Activated CD4-positive, alpha-beta memory T cell treated with anti-CD3 and anti-CD28 coated beads for 36 hours (primary cell): Measurements from ENCODE around the gene SC5D. TPM values are rescaled to one million over a fixed set of nuclear protein-coding genes. Genes with fewer than 3 reads are reported as not detected.

Experiments used
- CTCF ChIA-PET: fragments of 350-600 bp; sonication (Branson Sonifier 250); formaldehyde crosslinking; loops from one replicate; lab custom pipeline; 2021; ENCODE audit warnings: antibody characterized with exemption, inconsistent platforms; lab: Charles Lee
- POLR2A ChIA-PET: fragments of 350-600 bp; sonication (Branson Sonifier 250); formaldehyde crosslinking; loops from one replicate; lab custom pipeline; 2021; ENCODE audit warnings: antibody characterized with exemption; lab: Charles Lee
- DNase-seq: peaks from one replicate; pipeline ENCODE4 v3.0.0-alpha.2; 2020
- H3K27ac Mint-ChIP-seq: one replicate; pipeline ENCODE4 v1.8.0; 2021; ENCODE audit warnings: mixed read lengths
- H3K27me3 Mint-ChIP-seq: one replicate; pipeline ENCODE4 v1.8.0; 2021; ENCODE audit warnings: mixed read lengths
- H3K36me3 Mint-ChIP-seq: one replicate; pipeline ENCODE4 v1.8.0; 2021; ENCODE audit warnings: mixed read lengths
- H3K4me1 Mint-ChIP-seq: one replicate; pipeline ENCODE4 v1.8.0; 2021; ENCODE audit warnings: low read depth, mixed read lengths
- H3K4me3 Mint-ChIP-seq: one replicate; pipeline ENCODE4 v1.8.0; 2021; ENCODE audit warnings: mild to moderate bottlenecking, mixed read lengths
- H3K9me3 Mint-ChIP-seq: one replicate; pipeline ENCODE4 v1.8.0; 2021; ENCODE audit warnings: mixed read lengths
- intact Hi-C: fragments of 100-400 bp; cut with micrococcal nuclease; formaldehyde crosslinking; loops from one replicate; pipeline ENCODE4 v1.15.1; 2023
- total RNA-seq, 2 experiments: library from RNA; stranded (reverse); gene quantifications; one replicate each; pipeline ENCODE4 v1.2.3, GENCODE V29; 2021

The SC5D gene
- total RNA-seq, 2 experiments from 2014 or later = 23.3 to 24.7 TPM

DNA sequence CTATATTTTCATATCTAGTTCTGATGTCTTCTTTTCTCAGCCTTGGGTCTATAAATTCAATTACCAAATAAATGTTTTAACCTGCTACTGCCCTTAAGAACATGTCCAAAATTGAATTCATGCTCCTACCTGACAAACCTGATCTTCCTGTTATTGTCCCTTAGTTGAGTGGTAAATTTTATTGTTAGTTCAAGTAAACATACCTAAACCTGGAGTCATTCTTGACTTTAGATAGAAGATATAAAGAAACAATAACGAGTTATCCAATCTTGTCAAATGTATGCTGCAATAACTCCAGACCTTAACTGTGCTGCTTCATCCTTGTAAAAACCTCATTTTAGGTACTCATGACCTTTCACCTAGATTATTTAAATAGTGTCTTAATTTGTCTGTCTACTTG lies 34.6 kb upstream of the SC5D start:
- Mint-ChIP-seq H3K4me3 (no peak overlapping the region), H3K4me1 (no peaks in the 10 kb centered on the region), H3K27ac (no peak overlapping the region), H3K27me3 (peaks cover 2% of the 10 kb centered on the region), H3K9me3 (peaks cover 5% of the 10 kb centered on the region), H3K36me3 (no peaks in the 10 kb centered on the region)
- POLR2A ChIA-PET = interaction anchor here (1.0 kb wide), 1 partner anchor 35 kb away, joined by 3 read pairs; the partner anchor contains the start of gene SC5D
- DNase-seq = no peak
- CTCF ChIA-PET = no interaction called here
- intact Hi-C loops = no loop called here

DNA sequence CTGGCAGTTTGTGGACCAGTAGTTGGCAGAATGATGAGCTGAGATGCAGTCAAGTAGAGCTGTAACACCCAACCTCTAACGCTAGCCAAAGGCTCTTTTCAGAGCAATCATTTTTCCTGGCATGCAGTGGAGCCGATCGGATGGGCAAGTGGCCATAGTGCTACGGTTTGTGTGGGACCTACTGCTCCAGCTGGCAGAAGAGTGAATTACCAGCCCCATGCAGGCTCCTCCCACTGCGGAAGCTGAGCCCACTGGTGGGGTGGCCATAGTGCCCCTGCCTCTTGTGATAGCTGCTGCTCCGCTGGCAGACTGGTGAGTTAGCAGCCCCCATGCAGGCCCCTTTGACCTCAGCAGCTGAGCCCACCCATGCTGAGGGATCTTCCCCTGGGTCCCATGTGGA lies 27.0 kb upstream of the SC5D start:
- H3K9me3 Mint-ChIP-seq = peaks cover 6% of the 10 kb centered on the region
- ChIA-PET POLR2A (no interaction called here), CTCF (interaction anchor here (1.2 to 1.4 kb wide), 2 partner anchors 14 to 71 kb away, joined by 3 to 4 read pairs; no protein-coding TSS in a partner anchor)
- H3K4me1 Mint-ChIP-seq = peaks cover 3% of the 10 kb centered on the region
- H3K27ac Mint-ChIP-seq = no peak overlapping the region
- intact Hi-C loops = no loop called here
- no peak overlapping the region for H3K4me3 Mint-ChIP-seq
- no peaks in the 10 kb centered on the region for H3K36me3 Mint-ChIP-seq
- peaks cover 39% of the 10 kb centered on the region for H3K27me3 Mint-ChIP-seq
- DNase-seq = no peak

DNA sequence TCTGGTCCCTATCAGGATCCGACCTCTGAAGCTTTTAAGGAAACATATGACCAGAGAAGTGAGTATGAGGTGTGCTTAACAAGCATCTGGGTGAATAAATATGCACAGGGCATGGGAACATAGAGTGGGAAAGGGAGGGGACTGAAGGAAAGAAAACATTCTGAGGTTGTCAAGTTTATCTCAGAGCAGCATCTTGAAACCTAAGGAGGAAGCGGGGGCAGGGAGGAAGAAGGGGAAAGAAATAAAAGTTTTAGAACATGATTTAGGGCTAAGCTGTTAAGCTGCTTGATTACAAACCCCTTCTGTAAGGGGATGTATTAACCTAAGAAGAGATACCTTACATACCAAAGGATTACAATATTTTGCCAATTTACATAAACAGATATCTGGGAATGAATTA lies 24.0 kb upstream of the SC5D start:
- Mint-ChIP-seq H3K4me3 (no peak overlapping the region), H3K27ac (no peak overlapping the region), H3K9me3 (no peaks in the 10 kb centered on the region), H3K36me3 (no peaks in the 10 kb centered on the region), H3K4me1 (peaks cover 3% of the 10 kb centered on the region), H3K27me3 (peaks cover 41% of the 10 kb centered on the region)
- ChIA-PET POLR2A (no interaction called here), CTCF (interaction anchor here (0.6 to 1.6 kb wide), 2 partner anchors 18 to 74 kb away, joined by 4 read pairs; no protein-coding TSS in a partner anchor)
- intact Hi-C loops = no loop called here
- DNase-seq = no peak

- Mint-ChIP-seq H3K9me3 (no peaks in the 10 kb centered on the region), H3K27me3 (peaks cover 41% of the 10 kb centered on the region), H3K36me3 (no peaks in the 10 kb centered on the region), H3K27ac (no peak overlapping the region), H3K4me1 (peaks cover 3% of the 10 kb centered on the region), H3K4me3 (no peak overlapping the region)
- DNase-seq = no peak
- POLR2A ChIA-PET = no interaction called here
- CTCF ChIA-PET = interaction anchor here (1.6 kb wide), 1 partner anchor 76 kb away, joined by 4 read pairs; no protein-coding TSS in a partner anchor
- intact Hi-C loops = no loop called here
Measured at GRCh38 chr11:121270001-121270678, 22.4 kb upstream of the SC5D start.

DNA sequence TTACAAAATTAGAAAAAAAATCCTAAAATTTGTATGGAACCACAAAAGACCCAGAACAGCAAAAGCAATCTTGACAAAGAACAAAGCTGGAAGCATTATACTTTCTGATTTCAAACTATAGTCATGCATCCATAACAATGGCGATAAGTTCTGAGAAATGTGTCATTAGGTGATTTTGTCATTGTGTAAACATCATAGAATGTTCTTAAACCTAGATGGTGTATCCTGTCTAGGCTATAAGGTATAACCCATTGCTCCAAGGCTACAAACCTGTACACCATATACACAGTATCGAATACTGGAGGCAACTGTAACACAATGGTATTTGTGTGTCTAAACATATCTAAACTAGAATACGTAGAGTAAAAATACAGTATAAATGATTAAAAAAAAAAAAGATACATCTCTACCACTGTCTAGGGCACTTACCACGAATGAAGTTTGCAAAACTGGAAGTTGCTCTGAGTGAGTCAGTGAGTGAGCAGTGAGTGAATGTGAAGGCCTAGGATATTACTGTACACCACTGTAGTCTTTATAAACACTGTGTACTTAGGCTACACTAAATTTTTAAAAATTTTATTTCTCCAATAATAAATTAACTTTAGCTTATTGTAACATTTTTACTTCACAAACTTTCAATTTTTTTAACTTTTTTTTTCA lies 18.1 kb upstream of the SC5D start:
- ChIA-PET CTCF (no interaction called here), POLR2A (no interaction called here)
- Mint-ChIP-seq H3K27ac (no peak overlapping the region), H3K4me1 (no peaks in the 10 kb centered on the region), H3K4me3 (no peak overlapping the region), H3K9me3 (peaks cover 6% of the 10 kb centered on the region), H3K27me3 (peaks cover 9% of the 10 kb centered on the region), H3K36me3 (no peaks in the 10 kb centered on the region)
- intact Hi-C loops = no loop called here
- DNase-seq = no peak

GRCh38 chr11:121281698-121282097 lies 10.9 kb upstream of the SC5D start:
- Mint-ChIP-seq H3K36me3 (no peaks in the 10 kb centered on the region), H3K27me3 (peaks cover 27% of the 10 kb centered on the region), H3K4me1 (no peaks in the 10 kb centered on the region), H3K4me3 (no peak overlapping the region), H3K9me3 (peaks cover 6% of the 10 kb centered on the region), H3K27ac (no peak overlapping the region)
- POLR2A ChIA-PET = no interaction called here
- no peak for DNase-seq
- CTCF ChIA-PET = interaction anchor here (1.4 kb wide), 1 partner anchor 32 kb away, joined by 5 read pairs; no protein-coding TSS in a partner anchor
- intact Hi-C loops = no loop called here

DNA sequence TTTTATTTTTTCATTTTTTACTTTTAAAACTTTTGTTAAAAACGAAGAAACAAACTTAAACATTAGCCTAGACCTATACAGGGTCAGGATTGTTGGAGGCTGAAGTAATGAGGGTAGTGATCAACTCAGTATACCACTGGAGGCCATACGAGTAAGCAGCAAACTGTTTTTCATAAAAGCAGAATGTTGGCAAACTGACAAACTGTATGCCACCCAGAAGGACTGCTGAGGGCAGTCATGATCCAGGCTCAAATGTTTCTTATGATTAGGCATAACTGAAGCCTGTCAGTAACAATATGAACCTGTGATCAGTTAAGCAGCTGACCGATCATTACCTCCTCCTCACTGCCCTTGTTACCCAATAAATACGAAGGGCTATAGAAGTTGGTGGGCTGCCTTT lies 10.2 kb upstream of the SC5D start:
- Mint-ChIP-seq H3K4me1 (no peaks in the 10 kb centered on the region), H3K36me3 (no peaks in the 10 kb centered on the region), H3K4me3 (no peak overlapping the region), H3K27ac (no peak overlapping the region), H3K9me3 (peaks cover 6% of the 10 kb centered on the region), H3K27me3 (peaks cover 27% of the 10 kb centered on the region)
- intact Hi-C loops = no loop called here
- ChIA-PET POLR2A (no interaction called here), CTCF (no interaction called here)
- DNase-seq = no peak

- no peak for DNase-seq
- Mint-ChIP-seq H3K9me3 (peaks cover 5% of the 10 kb centered on the region), H3K4me1 (no peaks in the 10 kb centered on the region), H3K4me3 (no peak overlapping the region), H3K36me3 (no peaks in the 10 kb centered on the region), H3K27ac (no peak overlapping the region), H3K27me3 (peaks cover 27% of the 10 kb centered on the region)
- ChIA-PET POLR2A (no interaction called here), CTCF (no interaction called here)
- intact Hi-C loops = no loop called here
Measured at GRCh38 chr11:121282886-121283502, 9.6 kb upstream of the SC5D start.

- CTCF ChIA-PET = interaction anchor here (3.6 kb wide), 1 partner anchor 300 kb away, joined by 21 read pairs; no protein-coding TSS in a partner anchor
Measured at GRCh38 chr11:121291319-121291718, 1.3 kb upstream of the SC5D start.

GRCh38 chr11:121291896-121292494 lies 576 bp upstream of the SC5D start:
- ChIA-PET CTCF (interaction anchor here (0.7 to 3.6 kb wide), 2 partner anchors 26 to 299 kb away, joined by 3 to 21 read pairs; no protein-coding TSS in a partner anchor), POLR2A (interaction anchor here (0.7 to 1.2 kb wide), 4 partner anchors 17 to 176 kb away, joined by 3 to 7 read pairs (median 4); no protein-coding TSS in a partner anchor)
- DNase-seq = no peak
- intact Hi-C loops = loop anchor here (1.0 kb wide), 5 partner anchors 43 to 358 kb away; partner anchors contain the start of genes SORL1 and SORL1-AS1
- Mint-ChIP-seq H3K36me3 (peaks cover 5% of the 10 kb centered on the region), H3K4me3 (peak overlapping the region; percentile 95), H3K27ac (peak overlapping the region; percentile 95), H3K4me1 (peaks cover 35% of the 10 kb centered on the region), H3K27me3 (no peaks in the 10 kb centered on the region), H3K9me3 (peaks cover 5% of the 10 kb centered on the region)

More at GRCh38 chr11:121291319-121291718, 1.3 kb upstream of the SC5D start:
- H3K27me3 Mint-ChIP-seq = no peaks in the 10 kb centered on the region
- peaks cover 2% of the 10 kb centered on the region for H3K36me3 Mint-ChIP-seq
- DNase-seq = no peak
- intact Hi-C loops = no loop called here
- POLR2A ChIA-PET = interaction anchor here (1.1 kb wide), 1 partner anchor 177 kb away, joined by 3 read pairs; no protein-coding TSS in a partner anchor
- H3K4me3 Mint-ChIP-seq = no peak overlapping the region
- H3K27ac Mint-ChIP-seq = peak overlapping the region; percentile 95
- H3K4me1 Mint-ChIP-seq = peaks cover 29% of the 10 kb centered on the region
- peaks cover 5% of the 10 kb centered on the region for H3K9me3 Mint-ChIP-seq

GRCh38 chr11:121293288-121293594 lies 670 bp downstream of the SC5D start:
- POLR2A ChIA-PET = no interaction called here
- peak overlapping the region; percentile 95 for H3K4me3 Mint-ChIP-seq
- intact Hi-C loops = no loop called here
- no peak for DNase-seq
- peak overlapping the region; percentile 95 for H3K27ac Mint-ChIP-seq
- no peaks in the 10 kb centered on the region for H3K27me3 Mint-ChIP-seq
- CTCF ChIA-PET = interaction anchor here (3.6 kb wide), 1 partner anchor 298 kb away, joined by 21 read pairs; no protein-coding TSS in a partner anchor
- peaks cover 41% of the 10 kb centered on the region for H3K4me1 Mint-ChIP-seq
- peaks cover 5% of the 10 kb centered on the region for H3K9me3 Mint-ChIP-seq
- H3K36me3 Mint-ChIP-seq = peaks cover 5% of the 10 kb centered on the region
